Measurements from ENCODE around the gene MED9. TPM values are rescaled to one million over a fixed set of nuclear protein-coding genes. Genes with fewer than 3 reads are reported as not detected.
A peak's percentile ranks its signal among the peaks of the same experiment; 100 is the strongest.

Gene MED9
- total and polyA plus RNA-seq, 2 donors (not counting 3 experiments of a cell fraction or from before 2014, with no cell fraction given): 15.1 to 18.2 TPM

GRCh38 chr17:17495536-17496188, 18.9 kb downstream of the MED9 start:
- peak overlapping the region; percentile 28 for H3K27ac ChIP-seq (ENCODE audit: insufficient read depth, low read depth, low read length)
- intact Hi-C loops (cut with micrococcal nuclease): loop anchor here (1.0 to 10.0 kb wide), 6 partner anchors 49 to 419 kb away; partner anchors contain the start of gene PEMT
- H2AFZ ChIP-seq (ENCODE audit: low read depth, low read length): peak overlapping the region; percentile 68
- CTCF ChIA-PET: interaction anchor here (0.6 to 3.1 kb wide), 30 partner anchors 11 to 1440 kb away, joined by 3 to 84 read pairs (median 7); no protein-coding TSS in a partner anchor
- peak overlapping the region; percentile 56 for H3K9ac ChIP-seq (replicated peaks; ENCODE audit: extremely low read depth, insufficient read depth, low read length)
- dilution Hi-C loops (cut with MboI; ENCODE audit: extremely low pct_ligation_motif_present, low sequenced_read_pairs): no loop called here
- peaks cover 4 to 8% of the 10 kb centered on the region in 2 experiments for H3K36me3 ChIP-seq (ENCODE audit: control insufficient read depth in 2 of 2, extremely low read depth in 1 of 2, insufficient read depth in 2 of 2, low read length in 2 of 2)
- H3K27me3 ChIP-seq (ENCODE audit: control insufficient read depth in 2 of 2, insufficient read depth in 2 of 2, low read length in 2 of 2): no peaks in the 10 kb centered on the region
- no peaks in the 10 kb centered on the region for H3K9me1 ChIP-seq (replicated peaks; ENCODE audit: control insufficient read depth, extremely low read depth, insufficient read depth, low read length)
- H3K9me3 ChIP-seq (replicated peaks; ENCODE audit: control insufficient read depth, insufficient read depth, low read length): no peaks in the 10 kb centered on the region
- H3K4me1 ChIP-seq (ENCODE audit: control insufficient read depth, extremely low read depth, insufficient read depth, low read length): peaks cover 13% of the 10 kb centered on the region
- TF ChIP-seq CTCF (IDR thresholded peaks at IDR 0.05; ENCODE audit: extremely low read depth in 1 of 2, insufficient read depth in 1 of 2, low read depth in 1 of 2, low read length in 2 of 2) (no peak), GATA2 (IDR thresholded peaks at IDR 0.05; ENCODE audit: insufficient read depth, insufficient read length, low read depth, low read length) (no peak), FOS (IDR thresholded peaks at IDR 0.05; ENCODE audit: borderline replicate concordance, insufficient read depth, low read length) (no peak), MYC (IDR thresholded peaks at IDR 0.05; ENCODE audit: low read depth, low read length) (no peak)
- peak overlapping the region; percentile 76 for H3K4me2 ChIP-seq (ENCODE audit: insufficient read depth, low read length)
- no peaks in the 10 kb centered on the region for H4K20me1 ChIP-seq (replicated peaks; ENCODE audit: control insufficient read depth, extremely low read depth, insufficient read depth, low read length)
- FAIRE-seq: peak; percentile 59
- POLR2A ChIA-PET: interaction anchor here (0.9 to 2.7 kb wide), 4 partner anchors 9 to 96 kb away, joined by 3 to 11 read pairs (median 8); partner anchors contain the start of gene PEMT
- DNase-seq (ENCODE audit: low read depth, low spot score): no peak
- TSS peak; percentile 81 for BruUV-seq (replicated peaks)
- peak overlapping the region; percentile 39 to 53 (median 39) for H3K4me3 ChIP-seq (replicated peaks in 1 of 3; ENCODE audit: insufficient read depth in 1 of 3, low read depth in 1 of 3, low read length in 3 of 3)
- no peaks in the 10 kb centered on the region for H3K79me2 ChIP-seq (ENCODE audit: control insufficient read depth, insufficient read depth, low read length)

All from endothelial cell of umbilical vein (primary cell).